GM12878 (cell line): Measurements from ENCODE around the gene DTX3. TPM values are rescaled to one million over a fixed set of nuclear protein-coding genes. Genes with fewer than 3 reads are reported as not detected.

ENCODE experiments used
- ATAC-seq: fragments of 200-7000 bp; cut with Tn5 transposase; 3 replicates; pipeline ENCODE4 v1.9.1; 2020; ENCODE audit warnings: mild to moderate bottlenecking, moderate library complexity
- BruUV-seq: library from RNA; stranded (reverse); fragments of 400-500 nt; replicated peaks from 2 replicates; lab custom pipeline; 2021; lab: Mats Ljungman, UMichigan
- CTCF ChIA-PET: fragments of 300-600 bp; sonication (Branson Sonifier 250); formaldehyde crosslinking; extraction: SDS; loops from one replicate; lab custom pipeline; 2021; ENCODE audit warnings: inconsistent platforms; lab: Yijun Ruan, JAX
- POLR2A ChIA-PET: fragments of 350-600 bp; formaldehyde crosslinking; extraction: SDS; loops from one replicate; lab custom pipeline; 2021; ENCODE audit warnings: inconsistent platforms; lab: Charles Lee
- RAD21 ChIA-PET: fragments of 300-600 bp; sonication (Branson Sonifier 250); formaldehyde crosslinking; loops from one replicate; lab custom pipeline; 2023; ENCODE audit warnings: antibody characterized with exemption; ENCODE audit not compliant: unreplicated experiment; lab: Charles Lee
- SMC1A ChIA-PET: fragments of 300-600 bp; sonication (Branson Sonifier 250); formaldehyde crosslinking; loops from one replicate; lab custom pipeline; 2023; ENCODE audit not compliant: unreplicated experiment, uncharacterized antibody; lab: Charles Lee
- DNase-seq: peaks from one replicate; pipeline ENCODE4 v3.0.0-alpha.2; 2011; ENCODE audit warnings: low read depth, low spot score
- FAIRE-seq: peaks from 3 replicates; lab custom pipeline; 2011; peaks lifted over from hg19 to GRCh38; lab: Jason Lieb, UNC
- H2AFZ ChIP-seq: 2 replicates; pipeline ENCODE4 v1.6.0; 2011; ENCODE audit warnings: low read depth, low read length, control low read depth; ENCODE audit not compliant: control insufficient read depth
- H3K27ac ChIP-seq: 2 replicates; pipeline ENCODE4 v1.5.1; 2011; ENCODE audit warnings: control low read depth; ENCODE audit not compliant: control insufficient read depth, insufficient read depth
- H3K27me3 ChIP-seq, 2 experiments: replicated peaks in 1 of 2; 2 replicates each; pipeline versions ENCODE4 v1.6.0 to v1.6.1; 2011; ENCODE audit warnings: low read length in 1 of 2; ENCODE audit not compliant: control insufficient read depth in 2 of 2, insufficient read depth in 2 of 2
- H3K36me3 ChIP-seq, 2 experiments: 2 replicates each; pipeline ENCODE4 v1.5.1; 2011; ENCODE audit warnings: low read length in 1 of 2; ENCODE audit not compliant: control insufficient read depth in 2 of 2, insufficient read depth in 2 of 2
- H3K4me1 ChIP-seq: 2 replicates; pipeline ENCODE4 v1.6.1; 2011; ENCODE audit warnings: mild to moderate bottlenecking, low read length, moderate library complexity, mixed read lengths; ENCODE audit not compliant: control insufficient read depth, insufficient read depth
- H3K4me2 ChIP-seq: 2 replicates; pipeline ENCODE4 v1.6.0; 2011; ENCODE audit warnings: control low read depth; ENCODE audit not compliant: control insufficient read depth, insufficient read depth
- H3K4me3 ChIP-seq: fragments of 200-600 bp; sonication (generic); 2 replicates; pipeline ENCODE4 v1.5.1; 2016
- H3K79me2 ChIP-seq: 2 replicates; pipeline ENCODE4 v1.6.0; 2011; ENCODE audit warnings: low read length; ENCODE audit not compliant: control insufficient read depth, insufficient read depth
- H3K9ac ChIP-seq: 2 replicates; pipeline ENCODE4 v1.8.0; 2011; ENCODE audit warnings: low read length, control low read depth, mixed read lengths; ENCODE audit not compliant: control insufficient read depth, insufficient read depth
- H3K9me3 ChIP-seq: replicated peaks from 3 replicates; pipeline ENCODE4 v1.5.1; 2011; ENCODE audit warnings: mild to moderate bottlenecking, low read length; ENCODE audit not compliant: control insufficient read depth, insufficient read depth
- H4K20me1 ChIP-seq: 2 replicates; pipeline ENCODE4 v1.6.0; 2011; ENCODE audit not compliant: control insufficient read depth, insufficient read depth
- E2F8 ChIP-seq: fragments of 450-650 bp; IDR thresholded peaks from 2 replicates; pipeline ENCODE4 v1.6.1; 2018; ENCODE audit warnings: mild to moderate bottlenecking, low read depth, moderate library complexity; ENCODE audit not compliant: partially characterized antibody
- EGR1 ChIP-seq, 2 experiments: IDR thresholded peaks; 1 replicate in 1 of 2; 2 replicates in 1 of 2; pipeline ENCODE4 v1.6.1; 2011 to 2012; ENCODE audit warnings: low read depth in 2 of 2, low read length in 2 of 2, borderline replicate concordance in 1 of 2, mild to moderate bottlenecking in 1 of 2, moderate library complexity in 1 of 2
- NFYA ChIP-seq: IDR thresholded peaks from 2 replicates; pipeline ENCODE4 v1.6.1; 2011; ENCODE audit warnings: low read depth, mild to moderate bottlenecking, low read length, improper control_type of control experiment, borderline replicate concordance
- SMAD5 ChIP-seq: IDR thresholded peaks from 2 replicates; pipeline ENCODE4 v1.6.1; 2016; ENCODE audit warnings: antibody characterized with exemption, low read depth
- SREBF1 ChIP-seq: IDR thresholded peaks from 2 replicates; pipeline ENCODE4 v1.6.1; 2012; ENCODE audit warnings: mild to moderate bottlenecking, low read length
- ZZZ3 ChIP-seq: IDR thresholded peaks from 2 replicates; pipeline ENCODE4 v1.6.1; 2011; ENCODE audit warnings: low read depth; ENCODE audit not compliant: control insufficient read depth, insufficient read length
- WGBS: methylation state at CpG from one replicate; pipeline ENCODE4 v1.1.6; 2016; ENCODE audit warnings: low lambda C conversion rate; ENCODE audit not compliant: insufficient replicate concordance, insufficient coverage; ENCODE audit errors: missing lambda C conversion rate; 5-methylcytosine and 5-hydroxymethylcytosine counted together
- in situ Hi-C: fragments of 300-500 bp; cut with MboI; formaldehyde crosslinking; loops from 9 replicates; pipeline ENCODE4 v1.14.3; 2018; ENCODE audit warnings: mixed read lengths
- intact Hi-C: fragments of 100-400 bp; cut with micrococcal nuclease; formaldehyde crosslinking; loops from one replicate; pipeline ENCODE4 v1.14.2; 2022; ENCODE audit not compliant: unreplicated experiment
- polyA plus RNA-seq, 11 experiments: library from polyadenylated mRNA; depleted of rRNA in 4 of 11; unstranded in 6 of 11; stranded (reverse) in 5 of 11; fragments of >200 nt; fragmentation: Nextera tagmentation in 4 of 11; fragmentation: Illumina TruSeq in 1 of 11; extraction: Ambion mirVana in 4 of 11; extraction: Trizol in 1 of 11; gene quantifications; 1 replicate in 1 of 11; 2 replicates in 10 of 11; pipeline versions ENCODE4 v1.2.1 to v1.2.3, GENCODE V29; 2011 to 2016; ENCODE audit warnings: inconsistent platforms in 2 of 11, missing spikeins in 2 of 11, low read depth in 1 of 11
- total RNA-seq, 4 experiments: library from RNA; depleted of rRNA in 3 of 4; stranded (reverse); fragments of >200 nt in 3 of 4; fragmentation: Illumina TruSeq in 1 of 4; extraction: Trizol in 1 of 4; gene quantifications; 2 replicates each; pipeline versions ENCODE4 v1.2.1 to v1.2.3, GENCODE V29; 2013 to 2021

The DTX3 gene
- total and polyA plus RNA-seq, 10 of the 15 experiments (the other 5 are each of a cell fraction or from before 2014, with no cell fraction given) = 1.1 to 13.6 (median 5.6) TPM

DNA sequence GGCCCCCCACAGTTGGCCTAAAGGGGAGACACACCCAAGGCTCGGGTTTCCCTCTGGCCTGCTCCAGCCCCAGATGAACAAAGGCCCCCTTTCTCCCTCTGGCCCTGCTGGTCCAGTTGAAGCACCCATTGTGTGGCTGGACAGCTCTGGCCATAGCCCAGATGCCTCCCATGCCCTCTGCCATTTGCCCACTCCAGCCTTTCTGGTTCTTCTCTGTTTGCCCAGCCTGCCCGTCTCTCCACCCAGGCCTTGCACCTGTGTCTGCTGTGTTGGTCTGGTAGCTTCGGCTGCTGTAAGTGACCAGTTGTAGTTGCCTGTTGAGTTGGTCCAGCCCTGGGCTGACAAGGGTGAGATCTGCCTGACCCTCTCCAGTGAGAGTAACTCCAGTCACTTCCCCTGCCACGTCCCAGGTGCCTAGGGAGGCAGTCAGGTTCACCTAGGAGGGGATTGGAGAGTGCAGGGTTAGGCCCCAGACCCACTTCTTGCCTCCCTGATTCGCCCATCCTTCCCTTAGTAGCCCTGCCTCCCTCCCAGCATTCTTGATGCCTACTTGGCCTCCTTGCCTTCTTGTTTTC lies 25.4 kb downstream of the DTX3 start:
- SMC1A ChIA-PET = interaction anchor here (0.6 to 1.2 kb wide), 2 partner anchors 12 to 46 kb away, joined by 3 to 5 read pairs; no protein-coding TSS in a partner anchor
- CTCF ChIA-PET = interaction anchor here (0.9 to 4.2 kb wide), 5 partner anchors 15 to 178 kb away, joined by 3 to 17 read pairs (median 5); no protein-coding TSS in a partner anchor
- WGBS = 14% methylated on average over 5 of the region's 5 CpGs
- POLR2A ChIA-PET = no interaction called here
- Histone ChIP-seq H3K4me3 (no peak overlapping the region), H3K9ac (no peak overlapping the region), H3K79me2 (no peaks in the 10 kb centered on the region), H3K4me1 (no peaks in the 10 kb centered on the region), H3K27ac (no peak overlapping the region)
- DNase-seq (no peak), FAIRE-seq (no peak)
- intact Hi-C loops = no loop called here
- BruUV-seq = no TSS peak
- RAD21 ChIA-PET = no interaction called here
- TF ChIP-seq SREBF1 = no peak
- TF ChIP-seq ZZZ3 = no peak
- no peak for TF ChIP-seq EGR1 (IDR thresholded peaks at IDR 0.05; ENCODE audit: borderline replicate concordance in 1 of 2, low read depth in 2 of 2, low read length in 2 of 2)
- no peak for TF ChIP-seq NFYA
- TF ChIP-seq SMAD5 = no peak
- no peak for TF ChIP-seq E2F8
- TF ChIP-seq, all 136 proteins: peak for 0
- ATAC-seq = no peak
- in situ Hi-C loops = no loop called here
- Histone ChIP-seq H4K20me1 (no peaks in the 10 kb centered on the region), H3K27me3 (peaks cover 23 to 25% of the 10 kb centered on the region in 2 experiments), H3K4me2 (no peak overlapping the region), H2AFZ (no peak overlapping the region), H3K36me3 (no peaks in the 10 kb centered on the region), H3K9me3 (no peaks in the 10 kb centered on the region)
